ENCODE measurements around the gene TRPM3.

Gene TRPM3

GRCh38 chr9:71157731-71158130 is 36.3 kb upstream of the TRPM3 start:
- no peak for DNase-seq (ENCODE audit: low read depth in 1 of 2, low spot score in 1 of 2)
- H3K27me3 ChIP-seq (ENCODE audit: insufficient read depth, poor library complexity, severe bottlenecking), result no peaks in the 10 kb centered on the region
- H3K27ac ChIP-seq (replicated peaks), result no peak overlapping the region
- TF ChIP-seq GABPA (IDR thresholded peaks at IDR 0.05; ENCODE audit: low read depth) (no peak), CTCF (IDR thresholded peaks at IDR 0.05; ENCODE audit: insufficient read depth, low read length) (no peak), SPI1 (IDR thresholded peaks at IDR 0.05; ENCODE audit: borderline replicate concordance, low read depth) (no peak), REST (IDR thresholded peaks at IDR 0.05; ENCODE audit: insufficient replicate concordance, low read depth) (no peak), POLR2AphosphoS5 (IDR thresholded peaks at IDR 0.05; ENCODE audit: low read depth) (no peak)
- no peak overlapping the region for H3K4me3 ChIP-seq (replicated peaks; ENCODE audit: insufficient read depth, low read length)

- no peak for TF ChIP-seq SPI1 (IDR thresholded peaks at IDR 0.05; ENCODE audit: borderline replicate concordance, low read depth)
- no peak for TF ChIP-seq POLR2AphosphoS5 (IDR thresholded peaks at IDR 0.05; ENCODE audit: low read depth)
- no peak for TF ChIP-seq CTCF (IDR thresholded peaks at IDR 0.05; ENCODE audit: insufficient read depth, low read length)
- no peak for TF ChIP-seq REST (IDR thresholded peaks at IDR 0.05; ENCODE audit: insufficient replicate concordance, low read depth)
- TF ChIP-seq GABPA (IDR thresholded peaks at IDR 0.05; ENCODE audit: low read depth), result no peak
- no peak overlapping the region for H3K27ac ChIP-seq (replicated peaks)
- DNase-seq (ENCODE audit: low read depth in 1 of 2, low spot score in 1 of 2), result no peak
- H3K27me3 ChIP-seq (ENCODE audit: insufficient read depth, poor library complexity, severe bottlenecking), result no peaks in the 10 kb centered on the region
- H3K4me3 ChIP-seq (replicated peaks; ENCODE audit: insufficient read depth, low read length), result no peak overlapping the region
These were observed 25.9 kb upstream of the TRPM3 start for GRCh38 chr9:71147368-71147767.

- Histone ChIP-seq H3K4me3 (replicated peaks; ENCODE audit: insufficient read depth, low read length) (no peak overlapping the region), H3K27me3 (ENCODE audit: insufficient read depth, poor library complexity, severe bottlenecking) (no peaks in the 10 kb centered on the region), H3K27ac (replicated peaks) (no peak overlapping the region)
- peak in 1 of 2 experiments; percentile 5 for DNase-seq (ENCODE audit: low read depth in 1 of 2, low spot score in 1 of 2)
- TF ChIP-seq SPI1 (IDR thresholded peaks at IDR 0.05; ENCODE audit: borderline replicate concordance, low read depth), result no peak
- no peak for TF ChIP-seq REST (IDR thresholded peaks at IDR 0.05; ENCODE audit: insufficient replicate concordance, low read depth)
- no peak for TF ChIP-seq CTCF (IDR thresholded peaks at IDR 0.05; ENCODE audit: insufficient read depth, low read length)
- TF ChIP-seq GABPA (IDR thresholded peaks at IDR 0.05; ENCODE audit: low read depth), result no peak
- no peak for TF ChIP-seq POLR2AphosphoS5 (IDR thresholded peaks at IDR 0.05; ENCODE audit: low read depth)
These were observed 25.1 kb upstream of the TRPM3 start for GRCh38 chr9:71146511-71146910.
